Cardiac fibroblast (primary cell): ENCODE results near the gene NHP2.
A peak's percentile ranks its signal among the peaks of the same experiment; 100 is the strongest.
"Not testable (repeated sequence)": the region's sequence is repeated elsewhere in the genome, so short reads cannot be mapped to it uniquely, and the experiment has no call there.

Source experiments
- DNase-seq, 2 donors: peaks; one replicate each; pipeline versions ENCODE4 v3.0.0 to v3.0.0-alpha.2; 2010; ENCODE audit warnings: low read depth in 2 of 2
- H3K4me3 ChIP-seq, 2 donors: replicated peaks in 1 of 2; 1 replicate in 1 of 2; 2 replicates in 1 of 2; pipeline ENCODE4 v1.5.1; 2011; ENCODE audit warnings: low read depth in 2 of 2, low read length in 2 of 2, mild to moderate bottlenecking in 2 of 2, moderate library complexity in 1 of 2
- TF ChIP-seq, protein P1 (sequence below): IDR thresholded peaks from one replicate; pipeline ENCODE4 v1.5.1; 2011; ENCODE audit warnings: low read depth, mild to moderate bottlenecking, low read length, inconsistent platforms

Gene NHP2

GRCh38 chr5:178153530-178154340 lies at the start of gene NHP2:
TSS of gene NHP2 (minus strand) at chr5:178153885. CDS start at chr5:178153817, 68 bp downstream.
- DNase-seq, result peak; percentile 99 to 100
- TF ChIP-seq, protein P1, sequence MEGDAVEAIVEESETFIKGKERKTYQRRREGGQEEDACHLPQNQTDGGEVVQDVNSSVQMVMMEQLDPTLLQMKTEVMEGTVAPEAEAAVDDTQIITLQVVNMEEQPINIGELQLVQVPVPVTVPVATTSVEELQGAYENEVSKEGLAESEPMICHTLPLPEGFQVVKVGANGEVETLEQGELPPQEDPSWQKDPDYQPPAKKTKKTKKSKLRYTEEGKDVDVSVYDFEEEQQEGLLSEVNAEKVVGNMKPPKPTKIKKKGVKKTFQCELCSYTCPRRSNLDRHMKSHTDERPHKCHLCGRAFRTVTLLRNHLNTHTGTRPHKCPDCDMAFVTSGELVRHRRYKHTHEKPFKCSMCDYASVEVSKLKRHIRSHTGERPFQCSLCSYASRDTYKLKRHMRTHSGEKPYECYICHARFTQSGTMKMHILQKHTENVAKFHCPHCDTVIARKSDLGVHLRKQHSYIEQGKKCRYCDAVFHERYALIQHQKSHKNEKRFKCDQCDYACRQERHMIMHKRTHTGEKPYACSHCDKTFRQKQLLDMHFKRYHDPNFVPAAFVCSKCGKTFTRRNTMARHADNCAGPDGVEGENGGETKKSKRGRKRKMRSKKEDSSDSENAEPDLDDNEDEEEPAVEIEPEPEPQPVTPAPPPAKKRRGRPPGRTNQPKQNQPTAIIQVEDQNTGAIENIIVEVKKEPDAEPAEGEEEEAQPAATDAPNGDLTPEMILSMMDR, result no peak
- peak within 1 kb of the TSS; percentile 68 to 74 for H3K4me3 ChIP-seq

DNA sequence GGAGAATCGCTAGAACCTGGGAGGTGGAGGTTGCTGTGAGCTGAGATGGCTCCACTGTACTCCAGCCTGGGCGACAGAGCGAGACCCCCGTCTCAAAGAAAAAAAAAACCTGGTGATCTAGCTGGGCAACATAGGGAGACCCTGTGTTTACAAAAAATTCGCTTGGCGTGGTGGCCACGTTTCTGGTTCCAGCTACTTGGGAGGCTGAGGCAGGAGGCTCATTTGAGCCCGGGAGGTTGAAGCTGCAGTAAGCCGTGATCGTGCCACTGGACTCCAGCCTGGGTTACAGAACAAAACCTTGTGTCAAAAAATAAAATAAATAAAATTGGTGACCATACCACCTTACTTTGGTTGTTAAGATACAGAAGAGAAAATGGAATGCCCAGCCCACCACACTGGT lies 48.9 kb upstream of the NHP2 start:
- no peak for DNase-seq
- TF ChIP-seq, protein P1, result no peak
- no peak overlapping the region for H3K4me3 ChIP-seq

GRCh38 chr5:178201927-178202235 lies 48.2 kb upstream of the NHP2 start:
- no peak overlapping the region for H3K4me3 ChIP-seq
- TF ChIP-seq, protein P1, result no peak
- DNase-seq, result no peak

GRCh38 chr5:178201221-178201926 lies 47.7 kb upstream of the NHP2 start:
- no peak overlapping the region for H3K4me3 ChIP-seq
- DNase-seq, result peak in 1 of 2 donors; percentile 43
- TF ChIP-seq, protein P1, result no peak

- no peak overlapping the region for H3K4me3 ChIP-seq
- TF ChIP-seq, protein P1, result no peak
- no peak for DNase-seq
Measured at GRCh38 chr5:178199581-178200434, 46.1 kb upstream of the NHP2 start.

DNA sequence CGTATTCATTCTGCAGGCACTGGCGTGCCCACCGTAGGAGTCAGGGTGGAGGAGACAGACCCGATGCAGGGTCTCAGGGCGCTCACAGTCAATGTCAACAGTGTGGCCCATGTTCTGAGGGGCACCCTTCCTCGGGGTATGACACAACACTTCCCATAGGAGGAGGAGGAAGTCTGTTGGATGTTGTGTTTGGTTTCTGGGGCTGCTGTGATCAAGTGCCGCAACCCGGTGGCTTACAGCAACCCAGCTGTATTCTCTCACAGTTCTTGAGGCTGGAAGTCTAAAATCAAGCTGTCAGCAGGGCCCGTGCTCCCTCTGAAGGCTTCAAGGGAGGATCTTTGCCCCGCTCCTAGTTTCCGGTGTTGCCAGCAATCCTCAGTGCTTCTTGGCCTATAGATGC lies 45.0 kb upstream of the NHP2 start:
- no peak overlapping the region for H3K4me3 ChIP-seq
- no peak for DNase-seq
- TF ChIP-seq, protein P1, result no peak

- DNase-seq, result not testable (repeated sequence)
Measured at GRCh38 chr5:178198151-178198550, 44.5 kb upstream of the NHP2 start.

More at GRCh38 chr5:178198151-178198550, 44.5 kb upstream of the NHP2 start:
- not testable (repeated sequence) for H3K4me3 ChIP-seq
